COLO668 (cell line): ENCODE results near the gene SOX4.

Source experiments
- DNase-seq: peaks from one replicate; lab custom pipeline; 2025; ENCODE audit not compliant: unreplicated experiment; lab: John Stamatoyannopoulos, UW

SOX4 gene

DNA sequence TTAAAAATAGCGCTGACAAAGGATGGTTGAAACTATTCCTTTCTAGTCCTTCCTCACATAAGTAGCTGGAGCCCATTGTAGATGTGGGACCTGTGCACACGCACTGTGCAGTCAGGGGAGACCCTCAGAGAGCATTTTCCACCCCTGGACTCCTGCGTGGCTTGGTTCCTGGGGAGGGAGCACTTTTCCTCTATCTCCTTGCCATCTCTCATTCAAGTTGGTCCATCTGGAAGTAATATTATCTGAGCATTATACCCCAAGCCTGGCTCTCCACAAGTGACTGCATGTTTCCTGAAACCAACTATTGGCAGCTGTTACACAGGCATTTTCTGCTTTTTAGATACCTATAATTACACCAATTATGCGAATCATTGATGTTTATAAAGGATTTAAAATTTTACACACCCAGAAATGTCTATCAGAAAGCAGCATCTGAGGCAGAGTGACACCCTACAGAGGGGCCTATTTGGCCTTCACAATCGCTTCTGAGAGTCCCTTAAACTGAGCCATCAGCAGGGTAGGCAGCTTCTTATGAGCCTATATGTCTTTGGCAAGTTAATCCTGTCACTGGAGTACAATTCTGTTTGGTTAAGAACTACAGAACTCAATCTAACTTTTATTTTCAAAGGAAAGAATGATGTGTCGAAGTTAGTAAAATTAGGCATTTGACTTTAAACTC, 18.7 kb downstream of the SOX4 start:
- DNase-seq, result no peak

DNA sequence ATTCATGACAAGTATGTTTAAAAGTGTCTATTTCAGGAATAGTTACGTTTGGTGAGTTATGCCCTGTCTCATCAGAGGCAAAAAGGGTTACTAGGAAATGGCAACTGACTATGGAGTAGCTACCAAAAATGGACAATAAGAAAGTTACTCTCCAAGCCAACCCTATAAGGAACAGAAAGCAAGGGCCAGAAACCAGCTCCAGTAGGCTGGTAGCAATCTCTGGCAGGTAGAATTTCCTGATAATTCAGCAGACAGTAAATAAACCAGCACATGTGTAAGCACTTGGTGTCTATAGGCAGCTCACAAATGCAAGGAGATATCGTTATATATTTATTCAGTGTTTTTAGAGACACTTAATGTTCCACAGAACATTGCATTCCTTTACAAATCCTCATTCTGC, 20.3 kb downstream of the SOX4 start:
- no peak for DNase-seq

GRCh38 chr6:21614226-21614625, 20.7 kb downstream of the SOX4 start:
- no peak for DNase-seq

- DNase-seq, result no peak
These were observed 22.0 kb downstream of the SOX4 start for GRCh38 chr6:21615504-21615903.

DNA sequence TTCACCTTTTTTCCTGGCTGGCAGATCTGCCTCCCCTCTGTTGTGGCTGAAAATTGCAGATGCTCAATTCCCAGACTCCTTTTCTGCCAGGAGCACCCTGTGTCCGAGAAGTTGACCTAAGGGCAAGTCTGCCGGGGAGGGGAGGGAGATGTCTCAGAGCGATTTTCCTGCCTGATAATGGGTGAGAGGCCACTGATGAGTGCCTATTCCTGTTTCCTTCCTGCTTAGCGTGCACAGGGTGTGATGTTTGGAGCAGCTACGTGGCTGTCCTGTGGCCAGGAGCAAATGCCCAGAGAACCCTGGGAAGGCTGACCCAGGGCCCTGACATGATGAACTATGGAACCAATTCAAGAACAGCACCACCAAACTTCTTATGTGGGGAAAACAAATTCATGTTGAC, 22.5 kb downstream of the SOX4 start:
- no peak for DNase-seq

GRCh38 chr6:21625642-21626041, 32.1 kb downstream of the SOX4 start:
- no peak for DNase-seq

DNA sequence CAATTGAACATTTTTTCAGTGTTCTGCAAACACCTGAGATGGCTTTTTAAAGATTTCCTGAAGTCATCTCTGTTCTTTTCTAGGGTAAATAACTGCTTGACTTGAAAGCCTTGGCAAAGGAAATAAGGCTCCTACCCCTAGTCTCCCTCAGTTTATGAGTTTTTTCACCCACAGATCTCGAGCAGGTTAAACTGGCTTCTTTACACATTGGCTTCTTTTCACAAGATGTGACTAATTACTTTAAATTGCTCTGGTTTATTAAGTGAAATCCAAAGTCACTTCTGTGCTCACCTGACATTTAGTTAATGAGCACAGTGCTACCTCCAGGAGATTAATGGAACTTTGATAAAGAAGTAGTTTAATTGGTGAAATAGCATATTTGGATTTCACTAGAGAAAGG, 33.2 kb downstream of the SOX4 start:
- DNase-seq, result no peak

DNA sequence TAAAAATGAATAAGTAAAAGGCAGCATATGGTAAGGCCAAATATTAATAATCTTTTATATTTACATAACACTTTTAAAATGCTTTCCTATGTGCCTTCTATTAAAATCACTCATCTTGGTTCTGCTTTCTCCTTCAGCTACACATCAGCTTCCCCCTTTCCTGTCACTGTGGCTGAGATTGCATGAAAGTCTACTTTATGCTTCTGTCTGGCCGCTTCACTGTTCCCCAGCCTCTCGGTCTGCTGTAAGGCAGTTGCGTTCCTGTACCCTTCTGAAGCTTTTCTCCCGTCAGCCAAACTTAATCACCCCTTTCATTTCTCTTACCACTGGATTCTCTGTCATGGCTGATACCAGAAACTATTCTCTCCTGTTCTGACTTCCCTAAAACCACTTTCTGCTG, 34.6 kb downstream of the SOX4 start:
- DNase-seq, result no peak

DNA sequence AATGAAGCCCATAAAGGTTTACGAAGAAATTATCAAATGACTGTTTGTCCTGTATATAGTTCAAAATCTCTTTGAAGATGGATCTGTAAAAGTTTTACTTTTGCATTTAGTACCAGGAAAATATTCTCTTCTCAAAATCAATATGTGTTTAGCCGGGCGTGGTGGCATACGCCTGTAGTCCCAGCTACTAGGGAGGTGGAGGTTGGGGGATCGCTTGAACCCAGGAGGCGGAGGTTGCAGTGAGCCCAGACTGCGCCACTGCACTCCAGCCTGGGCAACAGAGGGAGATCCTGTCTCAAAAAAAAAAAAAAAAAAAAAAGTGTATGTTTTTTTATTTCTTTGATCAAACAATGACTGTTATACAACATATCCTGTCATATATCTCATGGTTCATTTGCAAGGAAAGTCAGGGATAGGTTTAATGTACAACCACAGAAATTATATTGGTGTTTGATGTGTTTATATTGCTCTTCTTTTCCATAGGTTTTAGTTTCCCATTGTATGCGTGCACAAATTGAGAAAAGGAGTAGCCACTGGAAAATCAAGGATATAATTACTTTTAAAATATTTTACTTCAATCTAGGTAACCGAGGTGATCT, 40.1 kb downstream of the SOX4 start:
- no peak for DNase-seq

DNA sequence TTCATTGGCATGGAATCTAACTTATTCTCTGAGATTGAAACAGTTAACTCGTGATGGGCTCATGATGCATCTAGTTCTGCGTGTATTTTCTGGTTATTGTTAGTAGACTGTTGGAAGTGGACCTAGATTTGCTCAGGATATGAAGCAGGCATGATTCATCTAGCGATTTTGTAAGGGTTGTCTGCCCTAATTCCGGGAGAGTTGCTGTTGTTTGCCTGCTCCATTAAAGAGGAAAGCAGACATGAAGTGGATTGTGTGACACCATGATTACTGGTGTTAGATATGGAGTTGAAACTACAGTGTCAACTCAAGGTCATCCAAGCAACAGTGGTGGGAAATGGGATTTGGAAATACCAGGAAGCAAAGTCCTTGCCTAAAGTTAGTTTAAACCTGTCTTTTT, 41.0 kb downstream of the SOX4 start:
- DNase-seq, result no peak

DNA sequence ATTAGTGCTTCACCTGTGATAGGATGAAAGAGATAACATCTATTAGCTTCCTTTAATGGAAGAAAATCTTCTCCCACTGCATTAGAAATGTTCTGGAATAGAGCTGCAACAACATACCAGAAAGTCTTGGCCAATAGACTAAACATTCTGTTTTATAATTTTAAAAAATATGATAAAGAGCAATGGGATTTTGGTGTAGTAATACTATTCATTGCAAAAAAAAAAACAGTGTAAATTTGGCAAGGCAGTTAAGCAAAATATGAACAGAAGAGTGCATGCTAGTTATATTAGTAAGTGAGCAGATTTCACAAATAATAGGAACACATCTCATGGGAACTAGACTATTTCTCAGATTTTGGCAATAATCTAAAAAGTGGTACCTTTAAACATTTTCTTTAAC, 43.3 kb downstream of the SOX4 start:
- no peak for DNase-seq

- DNase-seq, result no peak
These were observed 45.8 kb downstream of the SOX4 start for GRCh38 chr6:21639316-21639715.
